Muscle of leg (tissue), 11 donors: ENCODE data around the gene GPR108. TPM values are rescaled to one million over a fixed set of nuclear protein-coding genes. Genes with fewer than 3 reads are reported as not detected.
"Not testable (repeated sequence)": the region's sequence is repeated elsewhere in the genome, so short reads cannot be mapped to it uniquely, and the experiment has no call there.

Source experiments
- DNase-seq: peaks from one replicate; pipeline ENCODE4 v3.0.0; 2013
- H3K27ac ChIP-seq: one replicate; pipeline ENCODE4 v1.5.1; 2013; ENCODE audit warnings: mild to moderate bottlenecking, low read length, control low read depth
- H3K27me3 ChIP-seq: one replicate; pipeline ENCODE4 v1.6.1; 2013; ENCODE audit warnings: low read length; ENCODE audit not compliant: control insufficient read depth, insufficient read depth
- H3K36me3 ChIP-seq: one replicate; pipeline ENCODE4 v1.6.1; 2013; ENCODE audit warnings: low read length; ENCODE audit not compliant: control insufficient read depth, insufficient read depth
- H3K4me1 ChIP-seq: one replicate; pipeline ENCODE4 v1.6.1; 2013; ENCODE audit warnings: low read length; ENCODE audit not compliant: control insufficient read depth, insufficient read depth
- H3K4me3 ChIP-seq: one replicate; pipeline ENCODE4 v1.5.1; 2013; ENCODE audit warnings: low read length, control low read depth
- H3K9me3 ChIP-seq: replicated peaks from 2 replicates; pipeline ENCODE4 v1.6.1; 2013; ENCODE audit warnings: low read depth, low read length; ENCODE audit not compliant: control insufficient read depth
- WGBS: methylation state at CpG from one replicate; pipeline ENCODE4 v1.1.5; 2013; ENCODE audit warnings: missing lambda C conversion rate; ENCODE audit not compliant: insufficient coverage; 5-methylcytosine and 5-hydroxymethylcytosine counted together
- polyA plus RNA-seq, 8 donors: library from polyadenylated mRNA; unstranded; fragments of 120-200 nt; gene quantifications; one replicate each; pipeline versions ENCODE4 v1.2.1 to v1.2.3, GENCODE V29; 2013; ENCODE audit warnings: inconsistent platforms in 1 of 8, low replicate concordance in 1 of 8; ENCODE audit not compliant: insufficient read length in 8 of 8, insufficient read depth in 1 of 8
- total RNA-seq: library from RNA; stranded (reverse); fragments of 120-200 nt; gene quantifications from one replicate; pipeline ENCODE4 v1.2.4, GENCODE V29; 2013

GPR108 gene
- total and polyA plus RNA-seq, 9 donors = 20.9 to 37.1 (median 25.7) TPM

- no peak for DNase-seq
- Histone ChIP-seq H3K27me3 (peaks cover 17% of the 10 kb centered on the region), H3K9me3 (no peaks in the 10 kb centered on the region), H3K4me1 (no peaks in the 10 kb centered on the region), H3K4me3 (no peak overlapping the region), H3K27ac (no peak overlapping the region), H3K36me3 (no peaks in the 10 kb centered on the region)
- 100% methylated on average over 2 of the region's 11 CpGs for WGBS
These were observed 22.4 kb downstream of the GPR108 start for GRCh38 chr19:6714749-6715555.

DNA sequence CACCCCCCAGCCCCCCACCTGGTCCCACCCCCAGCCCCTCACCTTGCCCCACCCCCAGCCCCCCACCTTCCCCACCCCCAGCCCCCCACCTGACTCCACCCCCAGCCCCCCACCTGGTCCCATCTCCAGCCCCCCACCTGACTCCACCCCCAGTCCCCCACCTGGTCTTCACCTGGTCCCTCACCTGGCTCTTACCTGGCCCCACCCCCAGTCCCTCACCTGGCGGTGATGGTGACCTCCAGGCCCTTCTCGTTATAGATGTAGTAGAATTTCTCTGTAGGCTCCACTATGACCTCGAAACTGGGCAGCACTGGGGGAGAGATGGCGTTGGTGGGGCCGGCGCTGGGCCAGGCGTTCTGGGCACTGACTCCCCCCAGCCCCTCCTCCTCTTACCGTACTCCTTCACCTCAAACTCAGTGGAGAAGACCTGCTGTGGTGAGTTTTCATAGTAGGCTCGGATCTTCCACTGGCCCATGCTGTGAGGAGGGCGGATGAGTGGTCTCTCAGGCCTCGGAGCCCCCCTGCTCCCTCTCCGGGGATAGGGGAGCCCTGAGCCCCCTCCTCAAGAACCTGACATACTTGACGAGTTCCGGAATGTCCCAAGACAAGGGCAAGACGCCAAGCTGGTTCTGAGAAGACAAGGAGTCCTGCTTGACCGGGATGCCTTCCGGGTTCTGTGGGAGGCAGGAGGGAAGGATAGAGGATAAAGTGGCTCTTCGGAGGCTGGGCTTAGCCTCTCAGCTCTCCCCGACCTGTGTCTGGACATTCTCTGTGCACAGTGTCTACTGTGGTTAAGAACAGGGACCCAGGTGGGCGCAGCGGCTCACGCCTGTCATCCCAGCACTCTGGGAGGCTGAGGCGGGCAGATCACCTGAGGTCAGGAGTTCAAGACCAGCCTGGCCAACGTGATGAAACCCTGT, 23.3 kb downstream of the GPR108 start:
- no peak for DNase-seq
- 64% methylated on average over 8 of the region's 24 CpGs for WGBS
- H3K27me3 ChIP-seq = peaks cover 23% of the 10 kb centered on the region

DNA sequence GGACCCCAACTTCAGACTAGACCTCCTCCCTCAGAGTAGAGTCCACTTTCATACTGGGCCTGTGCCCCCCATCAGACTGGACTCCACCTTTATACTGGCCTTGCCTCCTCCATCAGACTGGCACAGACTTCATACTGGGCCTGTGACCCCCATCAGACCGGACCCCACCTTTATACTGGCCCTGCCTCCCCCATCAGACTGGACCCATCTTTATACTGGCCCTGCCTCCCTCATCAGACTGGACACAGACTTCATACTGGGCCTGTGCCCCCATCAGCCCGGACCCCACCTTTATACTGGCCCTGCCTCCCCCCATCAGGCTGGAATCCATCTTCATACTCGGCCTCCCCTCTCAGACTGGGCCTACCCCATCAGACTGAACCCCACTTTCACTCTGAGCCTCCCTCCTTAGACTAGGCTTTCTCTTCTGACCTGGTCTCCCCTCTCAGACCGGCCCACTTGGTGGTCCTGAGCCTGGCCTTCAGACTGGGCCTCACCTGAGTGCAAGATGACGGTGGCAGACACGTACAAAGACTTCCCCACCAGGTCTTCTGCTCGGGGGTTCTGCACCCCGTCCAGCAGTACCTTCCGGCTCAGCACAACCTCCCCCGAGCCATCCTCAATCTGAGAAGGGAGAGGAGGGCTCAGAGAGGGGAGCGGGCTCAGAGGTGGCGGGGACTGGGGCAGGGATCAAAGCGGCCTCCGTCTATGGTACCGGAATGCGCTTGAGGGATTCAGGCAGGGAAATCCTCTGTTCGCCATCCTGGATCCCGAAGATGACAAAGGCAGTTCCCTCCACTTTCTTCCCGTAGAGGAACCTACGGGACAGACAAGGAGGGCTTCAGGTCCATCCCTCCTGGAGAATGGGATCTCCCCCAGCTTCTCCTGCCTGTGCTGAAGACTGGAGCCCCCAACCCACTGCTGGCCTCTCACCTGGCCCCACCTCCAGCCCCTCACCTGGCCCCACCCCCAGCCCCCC, 24.4 kb downstream of the GPR108 start:
- Histone ChIP-seq H3K4me1 (no peaks in the 10 kb centered on the region), H3K4me3 (no peak overlapping the region), H3K27ac (no peak overlapping the region), H3K36me3 (no peaks in the 10 kb centered on the region), H3K27me3 (peaks cover 28% of the 10 kb centered on the region), H3K9me3 (no peaks in the 10 kb centered on the region)
- no peak for DNase-seq
- WGBS = 83% methylated on average over 14 of the region's 20 CpGs

More for the DNA sequence above, 23.3 kb downstream of the GPR108 start:
- Histone ChIP-seq H3K9me3 (no peaks in the 10 kb centered on the region), H3K4me1 (no peaks in the 10 kb centered on the region), H3K36me3 (no peaks in the 10 kb centered on the region), H3K4me3 (no peak overlapping the region), H3K27ac (no peak overlapping the region)

DNA sequence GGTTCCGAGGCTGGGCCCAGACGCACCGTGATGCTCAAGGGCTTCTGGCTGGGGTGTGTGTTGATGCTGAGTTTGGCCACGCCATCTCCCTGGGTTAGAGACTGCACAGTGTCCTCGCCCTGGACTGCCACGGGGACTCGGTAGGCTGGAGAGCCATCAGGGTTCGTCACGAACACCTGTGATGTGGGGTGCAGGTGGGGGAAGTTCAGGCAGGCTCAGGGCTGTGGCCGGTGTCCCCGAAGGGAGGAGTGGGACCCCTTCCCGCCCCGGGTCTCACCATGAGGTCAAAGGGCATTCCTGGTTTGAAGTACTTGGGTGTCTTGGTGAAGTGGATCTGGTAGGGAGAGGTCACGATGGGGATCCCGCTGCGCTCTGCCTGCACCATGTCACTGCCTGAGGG, 25.1 kb downstream of the GPR108 start:
- no peaks in the 10 kb centered on the region for H3K4me1 ChIP-seq
- no peak overlapping the region for H3K27ac ChIP-seq
- H3K9me3 ChIP-seq = no peaks in the 10 kb centered on the region
- H3K27me3 ChIP-seq = peaks cover 30% of the 10 kb centered on the region
- WGBS = 91% methylated on average over 11 of the region's 16 CpGs
- H3K36me3 ChIP-seq = no peaks in the 10 kb centered on the region
- DNase-seq = no peak
- no peak overlapping the region for H3K4me3 ChIP-seq

- 66% methylated on average over 7 of the region's 10 CpGs for WGBS
- H3K27me3 ChIP-seq = peaks cover 30% of the 10 kb centered on the region
- no peaks in the 10 kb centered on the region for H3K9me3 ChIP-seq
- H3K4me1 ChIP-seq = no peaks in the 10 kb centered on the region
- no peak for DNase-seq
- H3K36me3 ChIP-seq = no peaks in the 10 kb centered on the region
- no peak overlapping the region for H3K4me3 ChIP-seq
- no peak overlapping the region for H3K27ac ChIP-seq
These were observed 25.8 kb downstream of the GPR108 start for GRCh38 chr19:6711605-6712004.

DNA sequence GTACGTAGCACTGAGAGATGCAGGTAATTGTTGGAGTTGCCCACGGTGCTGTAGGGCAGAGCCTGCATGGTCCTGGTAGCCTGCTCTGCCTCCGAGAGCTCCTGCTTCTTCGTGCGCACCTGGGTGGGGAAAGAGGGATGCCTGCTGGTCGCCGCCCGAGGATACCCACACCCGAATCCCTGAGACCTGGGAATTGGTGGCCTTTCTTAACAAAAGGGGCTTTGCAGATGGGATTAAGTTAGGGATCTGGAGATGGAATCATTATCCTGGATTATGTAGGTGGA, 26.4 kb downstream of the GPR108 start:
- Histone ChIP-seq H3K4me3 (no peak overlapping the region), H3K27me3 (peaks cover 30% of the 10 kb centered on the region), H3K36me3 (no peaks in the 10 kb centered on the region), H3K9me3 (no peaks in the 10 kb centered on the region), H3K4me1 (no peaks in the 10 kb centered on the region), H3K27ac (no peak overlapping the region)
- 37% methylated on average over 8 of the region's 9 CpGs for WGBS
- DNase-seq = no peak

GRCh38 chr19:6710273-6711077, 26.9 kb downstream of the GPR108 start:
- H3K9me3 ChIP-seq = no peaks in the 10 kb centered on the region
- 11% methylated on average over 27 of the region's 30 CpGs for WGBS
- no peak overlapping the region for H3K4me3 ChIP-seq
- no peak overlapping the region for H3K27ac ChIP-seq
- H3K27me3 ChIP-seq = peaks cover 30% of the 10 kb centered on the region
- H3K4me1 ChIP-seq = no peaks in the 10 kb centered on the region
- no peaks in the 10 kb centered on the region for H3K36me3 ChIP-seq
- DNase-seq = no peak

- Histone ChIP-seq H3K9me3 (no peaks in the 10 kb centered on the region), H3K4me1 (no peaks in the 10 kb centered on the region), H3K36me3 (no peaks in the 10 kb centered on the region), H3K27ac (no peak overlapping the region), H3K27me3 (peaks cover 30% of the 10 kb centered on the region), H3K4me3 (no peak overlapping the region)
- no peak for DNase-seq
- WGBS = 34% methylated on average over 11 of the region's 14 CpGs
These were observed 27.8 kb downstream of the GPR108 start for GRCh38 chr19:6709549-6709948.

- not testable (repeated sequence) for H3K36me3 ChIP-seq, DNase-seq, H3K9me3 ChIP-seq, H3K4me1 ChIP-seq, H3K27ac ChIP-seq, H3K4me3 ChIP-seq
- WGBS = 69% methylated on average over 8 of the region's 12 CpGs
- peaks cover 30% of the 10 kb centered on the region for H3K27me3 ChIP-seq
These were observed 28.5 kb downstream of the GPR108 start for GRCh38 chr19:6708913-6709312.
